Progenitor cell of endocrine pancreas (in vitro differentiated cells): ENCODE measurements around the gene TMEM132A. TPM values are rescaled to one million over a fixed set of nuclear protein-coding genes. Genes with fewer than 3 reads are reported as not detected.
A peak's percentile ranks its signal among the peaks of the same experiment; 100 is the strongest.

Experiments used
- DNase-seq: peaks from one replicate; pipeline ENCODE4 v3.0.0; 2021; ENCODE audit warnings: low spot score; ENCODE audit not compliant: unreplicated experiment
- H3K27ac Mint-ChIP-seq: 2 replicates; pipeline ENCODE4 v1.8.0; 2021; ENCODE audit warnings: mild to moderate bottlenecking, moderate library complexity, mixed read lengths
- H3K27me3 Mint-ChIP-seq: 2 replicates; pipeline ENCODE4 v1.8.0; 2021; ENCODE audit warnings: mixed read lengths
- H3K36me3 Mint-ChIP-seq: 2 replicates; pipeline ENCODE4 v1.8.0; 2022; ENCODE audit warnings: mixed read lengths; ENCODE audit not compliant: insufficient read depth
- H3K4me1 Mint-ChIP-seq: 2 replicates; pipeline ENCODE4 v1.8.0; 2021; ENCODE audit warnings: low read depth, mixed read lengths
- H3K4me3 Mint-ChIP-seq: 2 replicates; pipeline ENCODE4 v1.8.0; 2021; ENCODE audit warnings: low read depth, mild to moderate bottlenecking, moderate library complexity, mixed read lengths
- H3K9me3 Mint-ChIP-seq: 2 replicates; pipeline ENCODE4 v1.8.0; 2021; ENCODE audit warnings: low read depth, mixed read lengths
- CTCF ChIP-seq: fragments of 200-600 bp; sonication (generic); IDR thresholded peaks from one replicate; pipeline ENCODE4 v1.5.0; 2021; ENCODE audit warnings: antibody characterized with exemption, mild to moderate bottlenecking; ENCODE audit not compliant: unreplicated experiment
- total RNA-seq: library from RNA; stranded (reverse); gene quantifications from 2 replicates; pipeline ENCODE4 v1.2.1, GENCODE V29; 2021

TMEM132A gene
- total RNA-seq, 1 donor from 2014 or later: 292 TPM

- Mint-ChIP-seq H3K27ac (peak overlapping the region; percentile 96), H3K36me3 (no peaks in the 10 kb centered on the region), H3K27me3 (peaks cover 24% of the 10 kb centered on the region), H3K4me1 (peaks cover 21% of the 10 kb centered on the region), H3K4me3 (peak overlapping the region; percentile 88), H3K9me3 (no peaks in the 10 kb centered on the region)
- TF ChIP-seq CTCF: no peak
- DNase-seq: no peak
These were observed 11.3 kb upstream of the TMEM132A start for GRCh38 chr11:60912851-60913528.

- Mint-ChIP-seq H3K27ac (peak within 1 kb of the TSS; percentile 96), H3K4me1 (peaks cover 21% of the 10 kb centered on the region), H3K4me3 (peak within 1 kb of the TSS; percentile 88), H3K27me3 (peaks cover 14% of the 10 kb centered on the region), H3K36me3 (no peaks in the 10 kb centered on the region), H3K9me3 (no peaks in the 10 kb centered on the region)
- TF ChIP-seq CTCF: no peak
- DNase-seq: peak; percentile 72
These were observed 10.2 kb upstream of the TMEM132A start, which contains the start of gene TMEM109 for GRCh38 chr11:60913793-60914632. Gene TMEM109 (plus strand): TSS chr11:60914158. CDS start chr11:60919694, 5,536 bp downstream.

GRCh38 chr11:60914633-60915247 lies 9.5 kb upstream of the TMEM132A start:
- no peak for TF ChIP-seq CTCF
- H3K36me3 Mint-ChIP-seq: no peaks in the 10 kb centered on the region
- peaks cover 6% of the 10 kb centered on the region for H3K27me3 Mint-ChIP-seq
- peaks cover 21% of the 10 kb centered on the region for H3K4me1 Mint-ChIP-seq
- peak overlapping the region; percentile 88 for H3K4me3 Mint-ChIP-seq
- H3K27ac Mint-ChIP-seq: peak overlapping the region; percentile 93
- no peaks in the 10 kb centered on the region for H3K9me3 Mint-ChIP-seq
- no peak for DNase-seq

GRCh38 chr11:60915248-60915914 lies 8.9 kb upstream of the TMEM132A start:
- H3K27me3 Mint-ChIP-seq: peaks cover 6% of the 10 kb centered on the region
- peak; percentile 40 for TF ChIP-seq CTCF
- peaks cover 1% of the 10 kb centered on the region for H3K36me3 Mint-ChIP-seq
- peak overlapping the region; percentile 93 for H3K27ac Mint-ChIP-seq
- H3K4me3 Mint-ChIP-seq: peak overlapping the region; percentile 88
- peaks cover 21% of the 10 kb centered on the region for H3K4me1 Mint-ChIP-seq
- DNase-seq: no peak
- H3K9me3 Mint-ChIP-seq: no peaks in the 10 kb centered on the region
